Measurements from ENCODE around the gene HERC4. TPM values are rescaled to one million over a fixed set of nuclear protein-coding genes. Genes with fewer than 3 reads are reported as not detected.

Gene HERC4
- total RNA-seq, 3 donors from 2014 or later = 54.1 to 72.2 (median 62.3) TPM

GRCh38 chr10:68087685-68088401 lies 12.8 kb upstream of the HERC4 start:
- TF ChIP-seq CTCF (IDR thresholded peaks at IDR 0.05) = no peak
- DNase-seq (no peak), ATAC-seq (no peak)
- Histone ChIP-seq H3K4me3 (no peak overlapping the region), H3K9me3 (no peaks in the 10 kb centered on the region), H3K36me3 (ENCODE audit: low read depth) (no peaks in the 10 kb centered on the region), H3K4me1 (ENCODE audit: low read depth) (no peaks in the 10 kb centered on the region)
- intact Hi-C loops (cut with DNase I, micrococcal nuclease) = loop anchor here in 1 of 2 donors (10.0 kb wide), 1 partner anchor 67 kb away; no protein-coding TSS in a partner anchor

- intact Hi-C loops (cut with DNase I, micrococcal nuclease) = loop anchor here in 1 of 2 donors (10.0 kb wide), 1 partner anchor 68 kb away; no protein-coding TSS in a partner anchor
- no peaks in the 10 kb centered on the region for H3K9me3 ChIP-seq
- no peak for TF ChIP-seq CTCF (IDR thresholded peaks at IDR 0.05)
- no peaks in the 10 kb centered on the region for H3K36me3 ChIP-seq (ENCODE audit: low read depth)
- no peak overlapping the region for H3K4me3 ChIP-seq
- no peaks in the 10 kb centered on the region for H3K4me1 ChIP-seq (ENCODE audit: low read depth)
- DNase-seq (no peak), ATAC-seq (no peak)
These were observed 12.0 kb upstream of the HERC4 start for GRCh38 chr10:68086910-68087684.

GRCh38 chr10:68086011-68086410 lies 10.9 kb upstream of the HERC4 start:
- Histone ChIP-seq H3K4me3 (no peak overlapping the region), H3K36me3 (ENCODE audit: low read depth) (no peaks in the 10 kb centered on the region), H3K4me1 (ENCODE audit: low read depth) (no peaks in the 10 kb centered on the region), H3K9me3 (no peaks in the 10 kb centered on the region)
- intact Hi-C loops (cut with DNase I, micrococcal nuclease) = loop anchor here in 1 of 2 donors (10.0 kb wide), 1 partner anchor 69 kb away; no protein-coding TSS in a partner anchor
- ATAC-seq = no peak
- no peak for TF ChIP-seq CTCF (IDR thresholded peaks at IDR 0.05)
- DNase-seq = no peak

GRCh38 chr10:68084469-68084868 lies 9.4 kb upstream of the HERC4 start:
- ATAC-seq = no peak
- no peak for TF ChIP-seq CTCF (IDR thresholded peaks at IDR 0.05)
- Histone ChIP-seq H3K4me3 (no peak overlapping the region), H3K4me1 (ENCODE audit: low read depth) (no peaks in the 10 kb centered on the region), H3K9me3 (no peaks in the 10 kb centered on the region), H3K36me3 (ENCODE audit: low read depth) (no peaks in the 10 kb centered on the region)
- DNase-seq = no peak
- intact Hi-C loops (cut with DNase I, micrococcal nuclease) = loop anchor here in 1 of 2 donors (10.0 kb wide), 1 partner anchor 70 kb away; no protein-coding TSS in a partner anchor

GRCh38 chr10:68083953-68084352 lies 8.9 kb upstream of the HERC4 start:
- intact Hi-C loops (cut with DNase I, micrococcal nuclease) = loop anchor here in 1 of 2 donors (10.0 kb wide), 1 partner anchor 71 kb away; no protein-coding TSS in a partner anchor
- no peak for TF ChIP-seq CTCF (IDR thresholded peaks at IDR 0.05)
- H3K4me3 ChIP-seq = no peak overlapping the region
- H3K9me3 ChIP-seq = no peaks in the 10 kb centered on the region
- H3K36me3 ChIP-seq (ENCODE audit: low read depth) = no peaks in the 10 kb centered on the region
- no peaks in the 10 kb centered on the region for H3K4me1 ChIP-seq (ENCODE audit: low read depth)
- ATAC-seq (no peak), DNase-seq (no peak)
